ENCODE data around the gene GHRH. TPM values are rescaled to one million over a fixed set of nuclear protein-coding genes. Genes with fewer than 3 reads are reported as not detected.

The GHRH gene
- total and polyA plus RNA-seq, 8 donors = not detected

DNA sequence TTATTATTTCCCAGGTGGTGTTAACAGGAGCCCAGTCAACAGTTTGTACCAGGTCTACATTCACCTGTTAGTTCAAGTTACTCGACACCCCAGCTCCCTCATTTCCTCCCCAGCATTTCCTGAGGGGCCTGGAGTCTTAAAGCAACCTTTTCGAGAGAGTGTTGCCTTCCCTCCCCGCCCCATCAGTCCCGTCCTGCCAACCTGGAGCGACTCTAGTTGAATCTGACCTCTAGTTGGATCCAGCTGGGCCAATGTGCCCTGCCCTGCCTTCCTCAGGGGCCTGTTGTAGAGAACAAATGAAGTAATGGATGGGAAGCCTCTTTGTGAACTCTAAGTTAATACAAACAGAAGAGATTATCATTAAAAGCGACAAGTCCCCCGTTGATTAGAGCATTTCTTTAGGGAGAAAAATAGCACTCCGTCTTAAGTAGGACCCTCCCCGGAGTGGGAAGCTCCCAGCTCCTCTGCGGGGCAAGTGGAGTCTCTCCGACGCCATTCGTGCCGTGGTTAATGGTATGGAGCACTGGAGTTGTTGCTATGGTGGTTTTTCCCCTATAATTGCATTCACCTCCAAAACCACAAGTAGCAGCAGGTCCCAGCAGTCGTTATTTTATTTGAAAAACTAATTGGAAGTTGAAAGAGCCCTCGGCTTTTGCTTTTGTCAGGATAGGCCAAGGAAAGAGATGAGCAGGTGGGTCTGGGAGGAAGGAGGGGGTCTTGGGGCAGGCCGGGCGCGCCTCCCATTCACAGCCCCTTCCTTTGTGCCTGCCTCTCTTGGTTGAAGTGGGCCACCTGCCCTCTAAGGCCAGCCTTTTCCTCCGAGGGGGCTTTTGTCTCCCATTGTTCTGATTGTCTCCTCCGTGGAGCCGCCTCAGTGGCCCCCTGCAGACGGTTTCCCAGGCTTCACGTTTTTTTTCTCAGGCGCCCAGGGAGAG lies 16.1 kb downstream of the GHRH start:
- WGBS, 5 donors = 81 to 87% (median 87%) methylated on average over 25 of the region's 25 CpGs
- TF ChIP-seq, protein P1, sequence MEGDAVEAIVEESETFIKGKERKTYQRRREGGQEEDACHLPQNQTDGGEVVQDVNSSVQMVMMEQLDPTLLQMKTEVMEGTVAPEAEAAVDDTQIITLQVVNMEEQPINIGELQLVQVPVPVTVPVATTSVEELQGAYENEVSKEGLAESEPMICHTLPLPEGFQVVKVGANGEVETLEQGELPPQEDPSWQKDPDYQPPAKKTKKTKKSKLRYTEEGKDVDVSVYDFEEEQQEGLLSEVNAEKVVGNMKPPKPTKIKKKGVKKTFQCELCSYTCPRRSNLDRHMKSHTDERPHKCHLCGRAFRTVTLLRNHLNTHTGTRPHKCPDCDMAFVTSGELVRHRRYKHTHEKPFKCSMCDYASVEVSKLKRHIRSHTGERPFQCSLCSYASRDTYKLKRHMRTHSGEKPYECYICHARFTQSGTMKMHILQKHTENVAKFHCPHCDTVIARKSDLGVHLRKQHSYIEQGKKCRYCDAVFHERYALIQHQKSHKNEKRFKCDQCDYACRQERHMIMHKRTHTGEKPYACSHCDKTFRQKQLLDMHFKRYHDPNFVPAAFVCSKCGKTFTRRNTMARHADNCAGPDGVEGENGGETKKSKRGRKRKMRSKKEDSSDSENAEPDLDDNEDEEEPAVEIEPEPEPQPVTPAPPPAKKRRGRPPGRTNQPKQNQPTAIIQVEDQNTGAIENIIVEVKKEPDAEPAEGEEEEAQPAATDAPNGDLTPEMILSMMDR (IDR thresholded peaks at IDR 0.05) = no peak
- TF ChIP-seq POLR2A (IDR thresholded peaks at IDR 0.05) (no peak), EP300 (IDR thresholded peaks at IDR 0.05) (no peak), POLR2AphosphoS5 (IDR thresholded peaks at IDR 0.05) (no peak)

DNA sequence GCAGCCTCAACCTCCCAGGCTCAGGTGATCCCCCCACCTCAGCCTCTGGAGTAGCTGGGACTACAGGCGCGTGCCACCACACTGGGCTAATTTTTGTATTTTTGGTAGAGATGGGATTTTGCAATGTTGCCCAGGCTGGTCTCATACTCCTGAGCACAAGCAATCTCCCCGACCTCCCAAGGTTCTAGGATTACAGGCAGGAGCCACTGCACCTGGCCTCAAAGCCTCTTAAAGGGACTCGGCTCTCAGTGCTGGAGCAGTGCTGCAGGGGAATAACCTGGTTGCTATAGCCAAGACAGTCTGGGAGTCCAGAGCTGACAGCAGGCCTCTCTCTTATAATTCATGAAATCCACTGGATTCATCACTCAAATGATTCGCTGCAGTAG lies 17.0 kb downstream of the GHRH start:
- Histone ChIP-seq H3K4me1 (peaks cover 0 to 29% (median 8%) of the 10 kb centered on the region in 4 donors), H3K27me3 (no peaks in the 10 kb centered on the region), H3K27ac (no peak overlapping the region), H3K36me3 (peaks cover 21 to 59% (median 50%) of the 10 kb centered on the region in 4 donors), H3K9me3 (no peaks in the 10 kb centered on the region), H3K4me3 (no peak overlapping the region)
- no peak for DNase-seq
- TF ChIP-seq EP300 (IDR thresholded peaks at IDR 0.05) (no peak), POLR2A (IDR thresholded peaks at IDR 0.05) (no peak), POLR2AphosphoS5 (IDR thresholded peaks at IDR 0.05) (no peak)
- TF ChIP-seq, protein P1 (IDR thresholded peaks at IDR 0.05) = no peak
- WGBS, 5 donors = 74 to 88% (median 82%) methylated on average over 5 of the region's 5 CpGs
- intact Hi-C loops (cut with DNase I; ENCODE audit: low total_unique reads) = no loop called here

More for the DNA sequence above, 16.1 kb downstream of the GHRH start:
- Histone ChIP-seq H3K9me3 (no peaks in the 10 kb centered on the region), H3K4me3 (no peak overlapping the region), H3K27me3 (no peaks in the 10 kb centered on the region), H3K4me1 (peaks cover 0 to 22% (median 7%) of the 10 kb centered on the region in 4 donors), H3K36me3 (peaks cover 21 to 50% (median 41%) of the 10 kb centered on the region in 4 donors), H3K27ac (no peak overlapping the region)
- intact Hi-C loops (cut with DNase I; ENCODE audit: low total_unique reads) = no loop called here
- no peak for DNase-seq

DNA sequence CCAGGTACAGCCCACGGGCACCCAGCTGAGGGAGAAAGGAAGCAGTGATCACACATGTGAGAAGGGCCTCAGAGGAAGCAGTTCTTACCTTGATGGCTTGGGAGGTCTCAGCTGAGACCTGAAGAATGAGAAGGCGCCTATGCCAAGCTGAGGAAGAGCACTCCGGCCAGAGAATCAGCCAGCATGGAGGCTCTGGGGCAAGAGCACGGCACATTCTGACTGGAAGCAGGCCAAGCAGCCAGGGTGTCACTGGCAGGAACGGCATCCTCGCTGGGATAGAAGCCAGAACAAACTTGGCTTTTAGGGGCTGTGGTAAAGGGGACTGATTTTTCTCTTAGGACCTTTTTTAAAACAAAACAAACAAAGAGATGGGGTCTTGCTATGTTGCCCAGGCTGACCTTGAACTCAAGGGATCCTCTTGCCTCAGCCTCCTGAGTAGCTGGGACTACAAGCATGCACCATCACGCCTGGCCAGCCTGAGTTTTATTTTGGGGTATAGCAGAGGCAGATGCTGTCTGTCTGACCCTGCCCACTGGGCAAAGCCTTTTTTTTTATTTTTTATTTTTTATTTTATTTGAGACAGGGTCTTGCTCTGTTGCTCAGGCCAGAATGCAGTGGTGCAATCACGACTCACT lies 17.6 kb downstream of the GHRH start:
- Histone ChIP-seq H3K27ac (peak overlapping the region in 2 of 5 donors; percentile 15 to 49), H3K27me3 (no peaks in the 10 kb centered on the region), H3K36me3 (peaks cover 21 to 64% (median 53%) of the 10 kb centered on the region in 4 donors), H3K4me1 (peaks cover 0 to 34% (median 10%) of the 10 kb centered on the region in 4 donors), H3K4me3 (no peak overlapping the region), H3K9me3 (no peaks in the 10 kb centered on the region)
- intact Hi-C loops (cut with DNase I; ENCODE audit: low total_unique reads) = no loop called here
- WGBS, 5 donors = 48 to 72% (median 62%) methylated on average over 8 of the region's 8 CpGs
- peak in 1 of 2 donors; percentile 53 for DNase-seq
- TF ChIP-seq EP300 (IDR thresholded peaks at IDR 0.05) (no peak), POLR2AphosphoS5 (IDR thresholded peaks at IDR 0.05) (no peak), POLR2A (IDR thresholded peaks at IDR 0.05) (no peak)
- TF ChIP-seq, protein P1 (IDR thresholded peaks at IDR 0.05) = no peak

DNA sequence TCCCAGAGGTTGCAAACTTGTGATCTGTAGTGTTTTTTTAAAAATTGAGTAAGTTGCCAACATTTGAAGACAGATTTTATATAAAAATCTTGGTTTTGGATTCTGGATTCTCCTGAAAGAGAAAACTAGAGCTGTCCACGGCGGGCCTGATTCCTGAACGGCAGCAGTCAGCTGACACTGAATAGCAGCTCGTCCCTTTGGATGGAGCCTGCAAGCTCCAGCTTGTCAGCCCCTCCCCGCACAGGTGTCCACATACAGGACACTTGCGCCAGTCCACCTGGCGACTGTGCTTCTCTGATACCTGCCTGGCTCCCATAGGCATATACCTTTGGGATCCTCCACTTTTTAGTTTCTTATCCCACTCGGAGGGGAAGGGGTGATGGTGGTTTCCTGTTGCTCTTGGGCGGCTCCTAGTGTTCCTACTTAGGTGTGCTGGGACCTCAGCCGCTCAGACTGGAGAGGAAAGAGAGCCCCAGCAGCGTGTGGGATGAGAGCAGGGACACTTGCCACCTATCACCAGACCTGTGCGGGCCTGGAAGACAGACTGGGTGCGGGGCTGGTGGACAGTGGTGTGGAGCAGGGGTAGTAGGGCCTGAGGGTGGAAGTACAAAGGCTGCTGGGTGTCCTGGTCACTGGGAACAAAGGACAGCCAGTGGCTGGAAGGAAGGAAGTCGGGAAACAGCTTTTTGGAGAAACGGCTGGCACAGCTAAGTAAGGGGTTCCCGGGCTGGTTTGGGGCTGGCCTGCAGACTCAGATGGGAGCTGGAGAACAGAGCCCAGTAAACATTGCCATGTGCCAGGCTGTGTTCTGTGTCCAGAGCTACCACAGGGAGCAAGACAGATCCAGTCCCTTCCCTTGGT lies 18.3 kb downstream of the GHRH start:
- H3K36me3 ChIP-seq = peaks cover 21 to 72% (median 61%) of the 10 kb centered on the region in 4 donors
- peaks cover 0 to 41% (median 17%) of the 10 kb centered on the region in 4 donors for H3K4me1 ChIP-seq
- H3K4me3 ChIP-seq = no peak overlapping the region
- no peaks in the 10 kb centered on the region for H3K9me3 ChIP-seq
- DNase-seq = no peak
- no peaks in the 10 kb centered on the region for H3K27me3 ChIP-seq
- intact Hi-C loops (cut with DNase I; ENCODE audit: low total_unique reads) = no loop called here
- H3K27ac ChIP-seq = peak overlapping the region in 2 of 5 donors; percentile 15 to 49
- 87 to 94% (median 92%) methylated on average over 16 of the region's 16 CpGs for WGBS, 5 donors
- no peak for TF ChIP-seq POLR2AphosphoS5 (IDR thresholded peaks at IDR 0.05)
- TF ChIP-seq POLR2A (IDR thresholded peaks at IDR 0.05) = no peak
- TF ChIP-seq, protein P1 (IDR thresholded peaks at IDR 0.05) = no peak
- TF ChIP-seq EP300 (IDR thresholded peaks at IDR 0.05) = no peak

Data from stomach (tissue), 9 donors.